Endothelial cell of umbilical vein (primary cell): Measurements from ENCODE around the gene PTDSS2. TPM values are rescaled to one million over a fixed set of nuclear protein-coding genes. Genes with fewer than 3 reads are reported as not detected.

Source experiments
- BruUV-seq: library from RNA; stranded (reverse); fragments of 400-500 nt; replicated peaks from 2 replicates; lab custom pipeline; 2021; lab: Mats Ljungman, UMichigan
- CTCF ChIA-PET: fragments of 300-600, 350-600 bp; sonication (Branson Sonifier 250); formaldehyde crosslinking; loops from one replicate; lab custom pipeline; 2021; ENCODE audit warnings: antibody characterized with exemption, inconsistent platforms; lab: Charles Lee
- POLR2A ChIA-PET: fragments of 300-600, 350-600 bp; sonication (Branson Sonifier 250); formaldehyde crosslinking; loops from one replicate; lab custom pipeline; 2021; ENCODE audit warnings: antibody characterized with exemption, inconsistent platforms; lab: Charles Lee
- DNase-seq: peaks from one replicate; pipeline ENCODE4 v3.0.0-alpha.2; 2011; ENCODE audit warnings: low read depth, low spot score
- FAIRE-seq: peaks from 2 replicates; lab custom pipeline; 2011; peaks lifted over from hg19 to GRCh38; lab: Jason Lieb, UNC
- H2AFZ ChIP-seq: 2 replicates; pipeline ENCODE4 v1.6.0; 2012; ENCODE audit warnings: low read depth, low read length, control low read depth, inconsistent platforms
- H3K27ac ChIP-seq: 2 replicates; pipeline ENCODE4 v1.5.1; 2011; ENCODE audit warnings: low read depth, mild to moderate bottlenecking, control low read depth, low read length, moderate library complexity; ENCODE audit not compliant: insufficient read depth
- H3K27me3 ChIP-seq, 2 experiments: 2 replicates each; pipeline versions ENCODE4 v1.6.0 to v1.6.1; 2011; ENCODE audit warnings: low read length in 2 of 2, mixed read lengths in 1 of 2; ENCODE audit not compliant: control insufficient read depth in 2 of 2, insufficient read depth in 2 of 2
- H3K36me3 ChIP-seq, 2 experiments: 2 replicates in 1 of 2; 3 replicates in 1 of 2; pipeline ENCODE4 v1.5.1; 2011; ENCODE audit warnings: low read length in 2 of 2, mild to moderate bottlenecking in 1 of 2, moderate library complexity in 1 of 2; ENCODE audit not compliant: control insufficient read depth in 2 of 2, insufficient read depth in 2 of 2; ENCODE audit errors: extremely low read depth in 1 of 2
- H3K4me1 ChIP-seq: 3 replicates; pipeline ENCODE4 v1.5.1; 2011; ENCODE audit warnings: mild to moderate bottlenecking, low read length; ENCODE audit not compliant: control insufficient read depth, insufficient read depth; ENCODE audit errors: extremely low read depth
- H3K4me2 ChIP-seq: 2 replicates; pipeline ENCODE4 v1.6.1; 2011; ENCODE audit warnings: low read length, control low read depth, mixed read lengths; ENCODE audit not compliant: insufficient read depth
- H3K4me3 ChIP-seq, 3 experiments: fragments of 200-600 bp in 1 of 3; sonication (generic), shearing (Covaris generic) in 1 of 3; replicated peaks in 1 of 3; 2 replicates each; pipeline ENCODE4 v1.5.1; 2011 to 2016; ENCODE audit warnings: control low read depth in 3 of 3, low read length in 3 of 3, mild to moderate bottlenecking in 2 of 3, inconsistent platforms in 1 of 3, low read depth in 1 of 3, moderate library complexity in 1 of 3; ENCODE audit not compliant: insufficient read depth in 1 of 3
- H3K79me2 ChIP-seq: 2 replicates; pipeline ENCODE4 v1.6.0; 2012; ENCODE audit warnings: low read length, inconsistent platforms; ENCODE audit not compliant: control insufficient read depth, insufficient read depth
- H3K9ac ChIP-seq: replicated peaks from 2 replicates; pipeline ENCODE3; 2011; ENCODE audit warnings: low read length, control low read depth; ENCODE audit not compliant: insufficient read depth; ENCODE audit errors: extremely low read depth
- H3K9me1 ChIP-seq: replicated peaks from 3 replicates; pipeline ENCODE4 v1.6.0; 2011; ENCODE audit warnings: mild to moderate bottlenecking, low read length; ENCODE audit not compliant: control insufficient read depth, insufficient read depth; ENCODE audit errors: extremely low read depth
- H3K9me3 ChIP-seq: replicated peaks from 2 replicates; pipeline ENCODE4 v1.5.1; 2012; ENCODE audit warnings: low read length, inconsistent platforms; ENCODE audit not compliant: control insufficient read depth, insufficient read depth
- H4K20me1 ChIP-seq: replicated peaks from 2 replicates; pipeline ENCODE3; 2011; ENCODE audit warnings: mild to moderate bottlenecking, low read length; ENCODE audit not compliant: control insufficient read depth, insufficient read depth; ENCODE audit errors: extremely low read depth
- EZH2 ChIP-seq: IDR thresholded peaks from 2 replicates; pipeline ENCODE4 v1.6.1; 2012; ENCODE audit warnings: borderline replicate concordance, low read depth, mild to moderate bottlenecking, moderate library complexity, low read length, inconsistent platforms; ENCODE audit not compliant: severe bottlenecking
- FOS ChIP-seq: IDR thresholded peaks from 2 replicates; pipeline ENCODE4 v1.6.1; 2011; ENCODE audit warnings: mild to moderate bottlenecking, low read length, moderate library complexity, borderline replicate concordance; ENCODE audit not compliant: insufficient read depth
- GATA2 ChIP-seq: IDR thresholded peaks from 2 replicates; pipeline ENCODE4 v1.7.0; 2011; ENCODE audit warnings: low read depth, mild to moderate bottlenecking, moderate library complexity, mixed read lengths, low read length; ENCODE audit not compliant: insufficient read length, insufficient read depth
- JUN ChIP-seq: IDR thresholded peaks from 2 replicates; pipeline ENCODE4 v1.6.1; 2011; ENCODE audit warnings: borderline replicate concordance, low read depth; ENCODE audit not compliant: insufficient read length, insufficient read depth
- MAX ChIP-seq: IDR thresholded peaks from 2 replicates; pipeline ENCODE4 v1.6.1; 2011; ENCODE audit not compliant: insufficient read depth, insufficient read length
- MYC ChIP-seq: IDR thresholded peaks from one replicate; pipeline ENCODE4 v1.6.1; 2011; ENCODE audit warnings: mild to moderate bottlenecking, low read depth, low read length
- POLR2A ChIP-seq: IDR thresholded peaks from 2 replicates; pipeline ENCODE4 v1.6.1; 2012; ENCODE audit warnings: low read depth, mild to moderate bottlenecking, control low read depth, low read length
- POLR2AphosphoS5 ChIP-seq: IDR thresholded peaks from 2 replicates; pipeline ENCODE4 v1.6.1; 2012; ENCODE audit warnings: low read depth, mild to moderate bottlenecking, control low read depth, low read length, moderate library complexity; ENCODE audit not compliant: insufficient read depth
- dilution Hi-C: fragments of 300-500 bp; cut with MboI; formaldehyde crosslinking; loops from one replicate; pipeline ENCODE4 v1.15.0; 2019; ENCODE audit warnings: low sequenced_read_pairs; ENCODE audit not compliant: extremely low pct_ligation_motif_present
- intact Hi-C: fragments of 100-400 bp; cut with micrococcal nuclease; formaldehyde crosslinking; loops from one replicate; pipeline ENCODE4 v1.10.0; 2022
- polyA plus RNA-seq, 4 experiments: library from polyadenylated mRNA; depleted of rRNA in 3 of 4; stranded (reverse) in 3 of 4; unstranded in 1 of 4; fragments of >200 nt; gene quantifications; 2 replicates each; pipeline versions ENCODE4 v1.2.1 to v1.2.3, GENCODE V29; 2011 to 2012; ENCODE audit warnings: missing spikeins in 1 of 4
- total RNA-seq: library from RNA; stranded (reverse); gene quantifications from 2 replicates; pipeline ENCODE4 v1.2.3, GENCODE V29; 2021
- TF ChIP-seq, protein P1 (sequence below), 2 donors: IDR thresholded peaks; 1 replicate in 1 of 2; 2 replicates in 1 of 2; pipeline ENCODE4 v1.5.1; 2011; ENCODE audit warnings: low read length in 2 of 2, mild to moderate bottlenecking in 2 of 2, moderate library complexity in 2 of 2, control low read depth in 1 of 2, inconsistent platforms in 1 of 2, low read depth in 1 of 2; ENCODE audit not compliant: insufficient read depth in 1 of 2; ENCODE audit errors: extremely low read depth in 1 of 2

Gene PTDSS2
- total and polyA plus RNA-seq, 2 donors (not counting 3 experiments of a cell fraction or from before 2014, with no cell fraction given) = 41.4 to 46.8 TPM

GRCh38 chr11:429931-430456 lies 20.1 kb upstream of the PTDSS2 start:
- H3K9me1 ChIP-seq = no peaks in the 10 kb centered on the region
- BruUV-seq = no TSS peak
- H3K9ac ChIP-seq = no peak overlapping the region
- H3K4me2 ChIP-seq = no peak overlapping the region
- peaks cover 0 to 5% of the 10 kb centered on the region in 2 experiments for H3K27me3 ChIP-seq
- dilution Hi-C loops (no loop called here), intact Hi-C loops (no loop called here)
- H3K4me1 ChIP-seq = no peaks in the 10 kb centered on the region
- H3K36me3 ChIP-seq = no peaks in the 10 kb centered on the region
- CTCF ChIA-PET = no interaction called here
- no peaks in the 10 kb centered on the region for H4K20me1 ChIP-seq
- H3K9me3 ChIP-seq = no peaks in the 10 kb centered on the region
- no peak overlapping the region for H3K4me3 ChIP-seq
- no peaks in the 10 kb centered on the region for H3K79me2 ChIP-seq
- POLR2A ChIA-PET = no interaction called here
- DNase-seq (no peak), FAIRE-seq (no peak)
- no peak overlapping the region for H2AFZ ChIP-seq
- H3K27ac ChIP-seq = no peak overlapping the region
- TF ChIP-seq GATA2 (no peak), POLR2AphosphoS5 (no peak), MYC (no peak), POLR2A (no peak), MAX (no peak), FOS (no peak), EZH2 (no peak), JUN (no peak)
- TF ChIP-seq, protein P1, sequence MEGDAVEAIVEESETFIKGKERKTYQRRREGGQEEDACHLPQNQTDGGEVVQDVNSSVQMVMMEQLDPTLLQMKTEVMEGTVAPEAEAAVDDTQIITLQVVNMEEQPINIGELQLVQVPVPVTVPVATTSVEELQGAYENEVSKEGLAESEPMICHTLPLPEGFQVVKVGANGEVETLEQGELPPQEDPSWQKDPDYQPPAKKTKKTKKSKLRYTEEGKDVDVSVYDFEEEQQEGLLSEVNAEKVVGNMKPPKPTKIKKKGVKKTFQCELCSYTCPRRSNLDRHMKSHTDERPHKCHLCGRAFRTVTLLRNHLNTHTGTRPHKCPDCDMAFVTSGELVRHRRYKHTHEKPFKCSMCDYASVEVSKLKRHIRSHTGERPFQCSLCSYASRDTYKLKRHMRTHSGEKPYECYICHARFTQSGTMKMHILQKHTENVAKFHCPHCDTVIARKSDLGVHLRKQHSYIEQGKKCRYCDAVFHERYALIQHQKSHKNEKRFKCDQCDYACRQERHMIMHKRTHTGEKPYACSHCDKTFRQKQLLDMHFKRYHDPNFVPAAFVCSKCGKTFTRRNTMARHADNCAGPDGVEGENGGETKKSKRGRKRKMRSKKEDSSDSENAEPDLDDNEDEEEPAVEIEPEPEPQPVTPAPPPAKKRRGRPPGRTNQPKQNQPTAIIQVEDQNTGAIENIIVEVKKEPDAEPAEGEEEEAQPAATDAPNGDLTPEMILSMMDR (IDR thresholded peaks at IDR 0.05; ENCODE audit: extremely low read depth in 1 of 2, insufficient read depth in 1 of 2, low read depth in 1 of 2, low read length in 2 of 2) = no peak
